ENCODE measurements around the gene ASXL2.

Gene ASXL2

GRCh38 chr2:25797620-25798488 is 80.4 kb downstream of the ASXL2 start:
- DNase-seq (ENCODE audit: low spot score), result no peak

- DNase-seq (ENCODE audit: low spot score), result no peak
Observed at GRCh38 chr2:25794544-25795276, 83.6 kb downstream of the ASXL2 start.

GRCh38 chr2:25790074-25790790 is 88.1 kb downstream of the ASXL2 start:
- DNase-seq (ENCODE audit: low spot score), result no peak

- no peak for DNase-seq (ENCODE audit: low spot score)
Observed at GRCh38 chr2:25788457-25788856, 89.8 kb downstream of the ASXL2 start.

GRCh38 chr2:25787020-25787419 is 91.3 kb downstream of the ASXL2 start:
- no peak for DNase-seq (ENCODE audit: low spot score)

- DNase-seq (ENCODE audit: low spot score), result no peak
Observed at GRCh38 chr2:25784404-25784803, 93.9 kb downstream of the ASXL2 start.

GRCh38 chr2:25777077-25777476 is 101.2 kb downstream of the ASXL2 start:
- DNase-seq (ENCODE audit: low spot score), result no peak

GRCh38 chr2:25772078-25772477 is 106.2 kb downstream of the ASXL2 start:
- DNase-seq (ENCODE audit: low spot score), result no peak

GRCh38 chr2:25763575-25763974 is 114.7 kb downstream of the ASXL2 start:
- no peak for DNase-seq (ENCODE audit: low spot score)

- DNase-seq (ENCODE audit: low spot score), result no peak
Observed at GRCh38 chr2:25760297-25760696, 118.0 kb downstream of the ASXL2 start.

GRCh38 chr2:25758348-25758747 is 119.9 kb downstream of the ASXL2 start:
- DNase-seq (ENCODE audit: low spot score), result no peak

GRCh38 chr2:25757906-25758305 is 120.4 kb downstream of the ASXL2 start:
- DNase-seq (ENCODE audit: low spot score), result no peak

- DNase-seq (ENCODE audit: low spot score), result no peak
Observed at GRCh38 chr2:25756536-25756935, 121.8 kb downstream of the ASXL2 start.

GRCh38 chr2:25749676-25750075 is 128.6 kb downstream of the ASXL2 start:
- no peak for DNase-seq (ENCODE audit: low spot score)

GRCh38 chr2:25744055-25744454 is 134.2 kb downstream of the ASXL2 start:
- no peak for DNase-seq (ENCODE audit: low spot score)

GRCh38 chr2:25743132-25743830 is 135.0 kb downstream of the ASXL2 start:
- peak; percentile 5 for DNase-seq (ENCODE audit: low spot score)

- DNase-seq (ENCODE audit: low spot score), result no peak
Observed at GRCh38 chr2:25742501-25742900, 135.8 kb downstream of the ASXL2 start.

- DNase-seq (ENCODE audit: low spot score), result no peak
Observed at GRCh38 chr2:25740810-25741381, 137.4 kb downstream of the ASXL2 start.

GRCh38 chr2:25738383-25739343 is 139.6 kb downstream of the ASXL2 start:
- DNase-seq (ENCODE audit: low spot score), result no peak

- DNase-seq (ENCODE audit: low spot score), result no peak
Observed at GRCh38 chr2:25736899-25737515, 141.3 kb downstream of the ASXL2 start.
